ENCODE results near the gene TLR9.

DNA sequence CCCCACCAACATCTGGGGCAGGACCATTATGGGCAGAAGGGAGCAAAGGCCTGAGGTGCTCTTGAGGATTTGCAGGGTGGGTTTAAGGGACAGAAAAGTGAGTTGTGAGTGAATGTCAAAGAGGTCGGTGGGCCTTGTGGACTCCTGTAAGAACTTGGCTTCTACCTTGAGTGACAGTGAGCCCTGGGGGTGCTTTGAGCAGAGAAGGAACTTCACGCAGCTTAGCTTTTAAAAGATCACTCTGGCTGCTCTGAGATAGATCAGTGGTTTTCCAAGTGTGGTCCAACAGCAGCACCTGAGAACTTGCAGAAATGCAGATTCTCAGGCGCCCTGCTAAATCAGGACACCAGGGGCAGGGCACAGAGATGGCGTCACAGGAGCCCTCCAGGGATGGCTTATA lies 42.8 kb downstream of the TLR9 start:
- TF ChIP-seq, protein P1, sequence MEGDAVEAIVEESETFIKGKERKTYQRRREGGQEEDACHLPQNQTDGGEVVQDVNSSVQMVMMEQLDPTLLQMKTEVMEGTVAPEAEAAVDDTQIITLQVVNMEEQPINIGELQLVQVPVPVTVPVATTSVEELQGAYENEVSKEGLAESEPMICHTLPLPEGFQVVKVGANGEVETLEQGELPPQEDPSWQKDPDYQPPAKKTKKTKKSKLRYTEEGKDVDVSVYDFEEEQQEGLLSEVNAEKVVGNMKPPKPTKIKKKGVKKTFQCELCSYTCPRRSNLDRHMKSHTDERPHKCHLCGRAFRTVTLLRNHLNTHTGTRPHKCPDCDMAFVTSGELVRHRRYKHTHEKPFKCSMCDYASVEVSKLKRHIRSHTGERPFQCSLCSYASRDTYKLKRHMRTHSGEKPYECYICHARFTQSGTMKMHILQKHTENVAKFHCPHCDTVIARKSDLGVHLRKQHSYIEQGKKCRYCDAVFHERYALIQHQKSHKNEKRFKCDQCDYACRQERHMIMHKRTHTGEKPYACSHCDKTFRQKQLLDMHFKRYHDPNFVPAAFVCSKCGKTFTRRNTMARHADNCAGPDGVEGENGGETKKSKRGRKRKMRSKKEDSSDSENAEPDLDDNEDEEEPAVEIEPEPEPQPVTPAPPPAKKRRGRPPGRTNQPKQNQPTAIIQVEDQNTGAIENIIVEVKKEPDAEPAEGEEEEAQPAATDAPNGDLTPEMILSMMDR (IDR thresholded peaks at IDR 0.05) = no peak
- no peak for TF ChIP-seq POLR2A (IDR thresholded peaks at IDR 0.05)
